H1 (cell line): ENCODE measurements around the gene PREX1. TPM values are rescaled to one million over a fixed set of nuclear protein-coding genes. Genes with fewer than 3 reads are reported as not detected.

Experiments
- CTCF ChIA-PET: fragments of 300-600 bp; sonication (Branson Sonifier 250); formaldehyde crosslinking; loops from one replicate; lab custom pipeline; 2021; ENCODE audit not compliant: partially characterized antibody; lab: Charles Lee
- POLR2A ChIA-PET: fragments of 300-600 bp; sonication (Branson Sonifier 250); formaldehyde crosslinking; loops from one replicate; lab custom pipeline; 2021; ENCODE audit warnings: inconsistent platforms; ENCODE audit not compliant: partially characterized antibody; lab: Charles Lee
- DNase-seq, 2 experiments: peaks; one replicate each; pipeline versions ENCODE4 v3.0.0 to v3.0.0-alpha.2; 2010 to 2022; ENCODE audit warnings: low spot score in 2 of 2, low read depth in 1 of 2, mixed read lengths in 1 of 2
- FAIRE-seq: peaks from 2 replicates; lab custom pipeline; 2011; peaks lifted over from hg19 to GRCh38; lab: Jason Lieb, UNC
- H2AFZ ChIP-seq: 2 replicates; pipeline ENCODE4 v1.8.1; 2012; ENCODE audit warnings: low read length, inconsistent platforms
- H2AK5ac ChIP-seq: 2 replicates; pipeline ENCODE4 v1.6.1; 2013; ENCODE audit warnings: low read depth, low read length
- H2BK120ac ChIP-seq: replicated peaks from 2 replicates; pipeline ENCODE3; 2013; ENCODE audit warnings: low read depth, low read length, inconsistent platforms
- H2BK12ac ChIP-seq: 2 replicates; pipeline ENCODE4 v1.6.1; 2013; ENCODE audit warnings: low read depth, low read length
- H2BK15ac ChIP-seq: 2 replicates; pipeline ENCODE4 v1.6.1; 2013; ENCODE audit warnings: low read length
- H2BK20ac ChIP-seq: 2 replicates; pipeline ENCODE4 v1.6.1; 2013; ENCODE audit warnings: low read length
- H2BK5ac ChIP-seq: 2 replicates; pipeline ENCODE4 v1.6.1; 2013; ENCODE audit warnings: low read depth, low read length
- H3K14ac ChIP-seq: 2 replicates; pipeline ENCODE4 v1.6.1; 2013; ENCODE audit warnings: inconsistent platforms; ENCODE audit not compliant: insufficient read length
- H3K18ac ChIP-seq: 2 replicates; pipeline ENCODE4 v1.6.1; 2013; ENCODE audit warnings: low read length; ENCODE audit errors: extremely low read depth
- H3K23ac ChIP-seq: 2 replicates; pipeline ENCODE4 v1.6.1; 2013; ENCODE audit warnings: inconsistent platforms; ENCODE audit not compliant: insufficient read length
- H3K23me2 ChIP-seq: 2 replicates; pipeline ENCODE4 v1.6.1; 2013; ENCODE audit warnings: low read depth, low read length
- H3K27ac ChIP-seq: 2 replicates; pipeline ENCODE4 v1.6.1; 2011; ENCODE audit warnings: low read depth, low read length, inconsistent platforms
- H3K27me3 ChIP-seq, 4 experiments: replicated peaks in 1 of 4; 1 replicate in 1 of 4; 2 replicates in 3 of 4; pipeline versions ENCODE4 v1.6.1 to v1.8.1; 2011 to 2013; ENCODE audit warnings: low read length in 3 of 4, mild to moderate bottlenecking in 3 of 4, inconsistent platforms in 2 of 4, mixed read lengths in 2 of 4, moderate library complexity in 1 of 4; ENCODE audit not compliant: control insufficient read depth in 3 of 4, insufficient read depth in 3 of 4; ENCODE audit errors: extremely low read depth in 1 of 4
- H3K36me3 ChIP-seq, 4 experiments: 2 replicates each; pipeline versions ENCODE4 v1.6.1 to v1.8.1; 2011 to 2013; ENCODE audit warnings: mild to moderate bottlenecking in 4 of 4, low read length in 3 of 4, moderate library complexity in 2 of 4, control low read depth in 1 of 4, inconsistent platforms in 1 of 4; ENCODE audit not compliant: insufficient read depth in 4 of 4, control insufficient read depth in 2 of 4
- H3K4ac ChIP-seq: replicated peaks from 2 replicates; pipeline ENCODE3; 2013; ENCODE audit warnings: low read length, low read depth, mixed read lengths, inconsistent platforms; ENCODE audit not compliant: insufficient read length
- H3K4me1 ChIP-seq, 4 experiments: replicated peaks in 1 of 4; 1 replicate in 1 of 4; 2 replicates in 3 of 4; pipeline versions ENCODE4 v1.6.1 to v1.8.1; 2011 to 2013; ENCODE audit warnings: low read length in 3 of 4, inconsistent platforms in 2 of 4, mixed read lengths in 1 of 4; ENCODE audit not compliant: insufficient read depth in 4 of 4, control insufficient read depth in 3 of 4
- H3K4me2 ChIP-seq, 2 experiments: 2 replicates each; pipeline versions ENCODE4 v1.6.1 to v1.8.1; 2011 to 2013; ENCODE audit warnings: low read depth in 2 of 2, low read length in 2 of 2, control low read depth in 1 of 2, inconsistent platforms in 1 of 2, mild to moderate bottlenecking in 1 of 2; ENCODE audit not compliant: insufficient read depth in 1 of 2
- H3K4me3 ChIP-seq, 4 experiments: fragments of 200-600, 300-600 bp in 1 of 4; sonication (generic), shearing (Covaris generic), sonication (Bioruptor Twin) in 1 of 4; 2 replicates each; pipeline versions ENCODE4 v1.5.1 to v1.8.1; 2011 to 2016; ENCODE audit warnings: low read length in 4 of 4, low read depth in 3 of 4, control low read depth in 2 of 4, inconsistent platforms in 2 of 4, mild to moderate bottlenecking in 2 of 4, mixed read lengths in 1 of 4, moderate library complexity in 1 of 4; ENCODE audit not compliant: insufficient read depth in 2 of 4; ENCODE audit errors: extremely low read depth in 1 of 4
- H3K56ac ChIP-seq: replicated peaks from 2 replicates; pipeline ENCODE3; 2013; ENCODE audit warnings: low read depth, mild to moderate bottlenecking, mixed read lengths, low read length, inconsistent platforms; ENCODE audit not compliant: insufficient read length
- H3K79me1 ChIP-seq: 2 replicates; pipeline ENCODE4 v1.6.1; 2013; ENCODE audit warnings: low read depth, low read length, control low read depth
- H3K79me2 ChIP-seq, 2 experiments: 2 replicates each; pipeline versions ENCODE4 v1.6.1 to v1.8.1; 2012 to 2013; ENCODE audit warnings: low read length in 2 of 2, mild to moderate bottlenecking in 2 of 2, inconsistent platforms in 1 of 2; ENCODE audit not compliant: insufficient read depth in 2 of 2, control insufficient read depth in 1 of 2
- H3K9ac ChIP-seq, 4 experiments: replicated peaks in 1 of 4; 1 replicate in 1 of 4; 2 replicates in 3 of 4; pipeline versions ENCODE4 v1.6.1 to v1.8.1; 2011 to 2013; ENCODE audit warnings: low read depth in 3 of 4, low read length in 3 of 4, control low read depth in 2 of 4, mild to moderate bottlenecking in 2 of 4, moderate library complexity in 2 of 4, inconsistent platforms in 1 of 4; ENCODE audit errors: extremely low read depth in 1 of 4
- H3K9me3 ChIP-seq, 2 experiments: 2 replicates each; pipeline versions ENCODE4 v1.6.1 to v1.8.1; 2012 to 2013; ENCODE audit warnings: mild to moderate bottlenecking in 2 of 2, moderate library complexity in 2 of 2, control low read depth in 1 of 2, inconsistent platforms in 1 of 2, low read depth in 1 of 2, low read length in 1 of 2, mixed read lengths in 1 of 2; ENCODE audit not compliant: insufficient read depth in 2 of 2
- H4K20me1 ChIP-seq, 2 experiments: replicated peaks in 1 of 2; 2 replicates each; pipeline versions ENCODE3 to v1.8.1; 2011 to 2013; ENCODE audit warnings: inconsistent platforms in 2 of 2, low read length in 2 of 2, mild to moderate bottlenecking in 1 of 2; ENCODE audit not compliant: insufficient read depth in 2 of 2, control insufficient read depth in 1 of 2
- H4K5ac ChIP-seq: 2 replicates; pipeline ENCODE4 v1.6.1; 2013; ENCODE audit warnings: low read length, low read depth, mixed read lengths, inconsistent platforms; ENCODE audit not compliant: insufficient read length
- H4K8ac ChIP-seq: 2 replicates; pipeline ENCODE4 v1.8.0; 2013; ENCODE audit warnings: mild to moderate bottlenecking, moderate library complexity, low read length, inconsistent platforms; ENCODE audit not compliant: insufficient read depth; ENCODE audit errors: extremely low read depth
- H4K91ac ChIP-seq: replicated peaks from 2 replicates; pipeline ENCODE3; 2013; ENCODE audit warnings: low read length, mixed read lengths, inconsistent platforms; ENCODE audit not compliant: insufficient read length
- EGR1 ChIP-seq: IDR thresholded peaks from 2 replicates; pipeline ENCODE4 v1.6.1; 2011; ENCODE audit warnings: low read depth, low read length, borderline replicate concordance
- KDM1A ChIP-seq: fragments of 200-600, 300-600 bp; sonication (generic); IDR thresholded peaks from 2 replicates; pipeline ENCODE4 v1.7.1; 2016; ENCODE audit warnings: mild to moderate bottlenecking, low read length, borderline replicate concordance
- WGBS, 2 experiments: shearing (Covaris generic) in 1 of 2; methylation state at CpG; one replicate each; pipeline versions ENCODE4 v1.1.6 to v1.1.7; 2013 to 2015; ENCODE audit warnings: low lambda C conversion rate in 2 of 2, mixed read lengths in 2 of 2, inconsistent platforms in 1 of 2, low coverage in 1 of 2, missing lambda C conversion rate in 1 of 2; ENCODE audit not compliant: insufficient replicate concordance in 2 of 2, insufficient coverage in 1 of 2, insufficient read length in 1 of 2; ENCODE audit errors: extremely low coverage in 1 of 2, missing lambda C conversion rate in 1 of 2; 5-methylcytosine and 5-hydroxymethylcytosine counted together
- polyA plus RNA-seq, 7 experiments: library from polyadenylated mRNA; depleted of rRNA in 3 of 7; stranded (reverse) in 5 of 7; unstranded in 2 of 7; fragments of >200 nt in 5 of 7; fragments of 200-250 nt in 2 of 7; gene quantifications; 1 replicate in 5 of 7; 2 replicates in 1 of 7; 4 replicates in 1 of 7; pipeline versions ENCODE4 v1.2.1 to v1.2.3, GENCODE V29; 2011 to 2013; ENCODE audit warnings: missing spikeins in 2 of 7, mixed read lengths in 2 of 7
- total RNA-seq: library from RNA; stranded (reverse); fragmentation: NEBNext Ultra II Directional; extraction: Animal tissue kit (Norgen Biotek cat#: 25700); gene quantifications from 2 replicates; pipeline ENCODE4 v1.2.1, GENCODE V29; 2021

Gene PREX1
- total and polyA plus RNA-seq, 2 of the 8 experiments (the other 6 are each of a cell fraction or from before 2014, with no cell fraction given), result 10.7 to 12.8 TPM

GRCh38 chr20:48804300-48804980, 23.4 kb downstream of the PREX1 start:
- H2AK5ac ChIP-seq, result no peak overlapping the region
- no peak overlapping the region for H2BK5ac ChIP-seq
- peak overlapping the region; percentile 1; the same call in 1 of the 2 replicates for H4K8ac ChIP-seq
- H3K9ac ChIP-seq, result no peak overlapping the region
- ChIA-PET CTCF (interaction anchor here (0.8 to 1.7 kb wide), 4 partner anchors 20 to 144 kb away, joined by 3 to 4 read pairs (median 4); no protein-coding TSS in a partner anchor), POLR2A (no interaction called here)
- H3K23me2 ChIP-seq, result no peaks in the 10 kb centered on the region; the same call in none of the 2 replicates
- no peak overlapping the region for H3K14ac ChIP-seq
- 0 out of 7 replicates have a peak, but pooled peaks cover 0 to 2% (median 0%) of the 10 kb centered on the region in 4 experiments for H3K4me1 ChIP-seq
- no peak overlapping the region for H2BK20ac ChIP-seq
- FAIRE-seq (no peak), DNase-seq (no peak)
- H3K4me3 ChIP-seq, result no peak overlapping the region
- no peaks in the 10 kb centered on the region for H3K9me3 ChIP-seq
- H3K18ac ChIP-seq, result no peak overlapping the region
- WGBS, 2 experiments, result 89% methylated on average over 16 of the region's 16 CpGs; no CpG with 5 or more reads in 1 of the 2 experiments
- no peak overlapping the region for H3K4me2 ChIP-seq
- H3K56ac ChIP-seq, result no peak overlapping the region
- H4K5ac ChIP-seq, result no peak overlapping the region
- H3K36me3 ChIP-seq, result no peaks in the 10 kb centered on the region
- peaks cover 0 to 2% of the 10 kb centered on the region in 2 experiments for H4K20me1 ChIP-seq
- no peak overlapping the region for H3K27ac ChIP-seq
- H2BK120ac ChIP-seq, result no peak overlapping the region
- H3K27me3 ChIP-seq, result no peaks in the 10 kb centered on the region; a peak in 1 of 7 replicates
- H2AFZ ChIP-seq, result no peak overlapping the region
- H3K23ac ChIP-seq, result no peak overlapping the region
- H3K79me1 ChIP-seq, result peaks cover 2% of the 10 kb centered on the region; the same call in 1 of the 2 replicates
- no peak for TF ChIP-seq EGR1
- TF ChIP-seq KDM1A, result peak; percentile 13; the same call in 1 of the 2 replicates
- TF ChIP-seq, all 59 proteins: peak for 1
- H2BK12ac ChIP-seq, result no peak overlapping the region
- H2BK15ac ChIP-seq, result no peak overlapping the region
- H3K79me2 ChIP-seq, result no peaks in the 10 kb centered on the region
- H4K91ac ChIP-seq, result no peak overlapping the region
- no peak overlapping the region for H3K4ac ChIP-seq
